Measurements from ENCODE around the gene EIF6.

DNA sequence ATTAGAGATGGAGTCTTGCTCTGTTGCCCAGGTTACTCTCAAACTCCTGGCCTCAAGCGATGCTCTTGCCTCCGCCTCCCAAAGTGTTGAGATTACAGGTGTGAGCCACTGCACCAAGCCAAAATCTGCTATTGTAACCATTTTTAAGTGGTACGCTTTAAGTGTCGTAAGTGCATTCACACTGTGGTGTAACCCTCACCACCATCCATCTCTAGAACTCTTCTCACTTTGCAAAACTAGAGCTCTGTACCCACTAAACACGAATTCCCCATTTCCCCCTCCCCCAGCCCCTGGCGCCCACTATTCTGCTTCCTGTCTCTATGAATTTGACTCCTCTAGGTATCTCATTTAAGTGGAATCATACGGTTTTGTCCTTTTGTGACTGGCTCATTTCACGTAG lies 10.5 kb upstream of the EIF6 start:
- TF ChIP-seq CTCF (conservative IDR thresholded peaks at IDR 0.05; ENCODE audit: low read depth, low read length) (no peak), EZH2 (IDR thresholded peaks at IDR 0.05; ENCODE audit: borderline replicate concordance, low read depth, low read length, poor library complexity, severe bottlenecking) (no peak)
